Urinary bladder (tissue), 4 donors: ENCODE results near the gene GTF2H2. TPM values are rescaled to one million over a fixed set of nuclear protein-coding genes. Genes with fewer than 3 reads are reported as not detected.
"Not testable (repeated sequence)": the region's sequence is repeated elsewhere in the genome, so short reads cannot be mapped to it uniquely, and the experiment has no call there.

Source experiments
- DNase-seq: peaks from one replicate; pipeline ENCODE4 v3.0.0-alpha.2; 2015; ENCODE audit errors: extremely low spot score
- H3K27ac ChIP-seq: one replicate; pipeline ENCODE4 v1.5.1; 2013; ENCODE audit warnings: low read depth, mild to moderate bottlenecking, moderate library complexity
- H3K36me3 ChIP-seq: one replicate; pipeline ENCODE4 v1.6.1; 2013; ENCODE audit warnings: mild to moderate bottlenecking, moderate library complexity; ENCODE audit not compliant: insufficient read depth
- H3K4me1 ChIP-seq: one replicate; pipeline ENCODE4 v1.6.1; 2013; ENCODE audit warnings: mild to moderate bottlenecking, moderate library complexity; ENCODE audit not compliant: insufficient read depth
- H3K4me3 ChIP-seq: one replicate; pipeline ENCODE4 v1.5.1; 2013; ENCODE audit warnings: low read depth, low read length
- WGBS: extraction: QIAGEN DNeasy Blood & Tissue Kit; methylation state at CpG from one replicate; pipeline ENCODE4 v1.1.7; 2013; 5-methylcytosine and 5-hydroxymethylcytosine counted together
- polyA plus RNA-seq: library from polyadenylated mRNA; stranded (reverse); fragments of 200-250 nt; gene quantifications from one replicate; pipeline ENCODE4 v1.2.3, GENCODE V29; 2013
- total RNA-seq: library from RNA; depleted of rRNA; stranded (reverse); fragments of >200 nt; gene quantifications from one replicate; pipeline ENCODE4 v1.2.3, GENCODE V29; 2014
- donor health status: healthy with polysubstance abuse.
- donor health status: healthy.

The GTF2H2 gene
- total RNA-seq: 70.0 TPM
- polyA plus RNA-seq: 9.6 TPM

- not testable (repeated sequence) for H3K36me3 ChIP-seq, H3K4me1 ChIP-seq, DNase-seq, H3K27ac ChIP-seq, H3K4me3 ChIP-seq
- WGBS: no CpG with 5 or more reads among the region's 46 CpGs
Measured at GRCh38 chr5:71067262-71067928, at the start of gene GTF2H2. TSS of gene GTF2H2 (minus strand) at chr5:71067676. CDS start at chr5:71062763, 4,913 bp downstream.

- not testable (repeated sequence) for H3K4me1 ChIP-seq, H3K36me3 ChIP-seq, H3K4me3 ChIP-seq, H3K27ac ChIP-seq, DNase-seq
- WGBS: no CpG with 5 or more reads among the region's 12 CpGs
Measured at GRCh38 chr5:71109730-71110275, 42.3 kb upstream of the GTF2H2 start.

DNA sequence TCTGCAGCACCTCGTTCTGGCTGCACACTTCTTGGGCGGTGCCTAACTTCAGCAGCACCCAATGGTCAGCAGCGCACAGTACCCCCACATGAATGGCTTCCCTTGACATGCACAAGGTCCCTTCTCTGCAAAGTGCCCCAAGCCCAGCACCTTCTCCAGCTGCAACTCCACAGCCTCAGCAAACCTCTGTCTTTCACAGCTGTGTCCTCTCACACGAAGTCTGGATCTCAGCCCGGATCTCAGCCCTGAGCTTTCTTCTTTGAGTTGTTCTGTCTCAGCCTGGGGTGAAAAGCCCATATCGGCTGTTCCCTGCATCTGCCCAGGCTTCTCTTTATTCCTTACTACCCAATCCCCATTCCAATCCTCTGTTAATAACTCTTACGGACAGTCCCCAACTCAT, 32.5 kb upstream of the GTF2H2 start:
- not testable (repeated sequence) for DNase-seq, H3K27ac ChIP-seq, H3K4me1 ChIP-seq, H3K36me3 ChIP-seq, H3K4me3 ChIP-seq
- whole genome bisulfite sequencing: no CpG with 5 or more reads among the region's 7 CpGs

- no CpG with 5 or more reads among the region's 1 CpG for WGBS
- H3K4me1 ChIP-seq, H3K27ac ChIP-seq, H3K4me3 ChIP-seq, DNase-seq, H3K36me3 ChIP-seq: not testable (repeated sequence)
Measured at GRCh38 chr5:71097930-71098203, 30.4 kb upstream of the GTF2H2 start.

DNA sequence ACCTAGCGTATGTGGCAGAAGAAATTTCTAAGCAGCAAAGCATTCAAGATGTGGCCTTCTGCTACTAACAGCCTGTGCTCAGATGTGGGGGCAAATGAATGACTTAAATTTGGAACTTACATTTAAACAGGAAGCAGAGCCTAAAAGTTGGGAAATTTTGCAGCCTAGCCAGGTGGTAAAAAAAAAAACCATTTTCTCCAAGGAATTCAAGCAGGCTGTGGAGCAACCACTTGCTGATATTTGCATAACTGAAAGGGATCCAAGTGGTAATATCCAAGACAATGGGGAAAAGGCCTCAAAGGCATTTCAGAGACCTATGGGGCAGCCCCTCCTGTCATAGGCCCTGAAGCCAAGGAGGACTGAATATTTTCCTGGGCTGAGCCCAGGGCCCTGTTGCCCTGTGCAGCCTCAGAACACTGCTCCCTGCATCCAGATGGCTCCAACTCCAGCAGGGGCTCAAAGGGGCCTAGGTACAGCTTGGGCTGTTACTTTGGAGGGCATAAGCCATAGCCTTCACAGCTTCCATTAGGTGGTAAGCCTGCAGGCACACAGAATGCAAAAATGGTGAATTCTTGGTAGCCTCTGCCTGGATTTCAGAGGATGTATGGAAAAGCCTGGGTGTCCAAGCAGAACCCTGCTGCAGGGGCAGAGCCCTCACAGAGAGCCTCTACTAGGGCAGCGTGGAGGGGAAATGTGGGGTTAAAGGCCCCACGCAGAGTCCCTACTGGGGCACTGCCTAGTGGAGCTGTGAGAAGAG, 29.9 kb upstream of the GTF2H2 start:
- DNase-seq, H3K36me3 ChIP-seq, H3K4me1 ChIP-seq, H3K4me3 ChIP-seq, H3K27ac ChIP-seq: not testable (repeated sequence)
- 91% methylated on average over 2 of the region's 3 CpGs for WGBS

DNA sequence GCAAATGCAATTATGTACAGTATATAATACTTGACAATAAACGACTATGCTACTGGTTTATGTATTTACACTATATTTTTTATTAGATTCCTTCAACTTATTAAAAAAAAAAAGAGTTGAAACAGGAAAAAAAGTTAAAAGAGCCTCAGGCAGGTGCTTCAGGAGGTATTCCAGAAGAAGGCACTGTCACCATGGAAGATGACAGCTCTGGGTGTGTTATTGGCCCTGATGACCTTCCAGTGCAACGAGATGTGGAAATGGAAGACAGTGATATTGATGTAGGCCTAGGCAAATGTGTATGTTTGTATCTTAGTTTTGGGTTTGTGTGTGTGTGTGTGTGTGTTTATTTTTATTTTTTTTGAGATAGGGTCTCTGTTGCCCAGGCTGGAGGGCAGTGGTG, 22.3 kb upstream of the GTF2H2 start:
- H3K4me3 ChIP-seq, H3K36me3 ChIP-seq, DNase-seq, H3K27ac ChIP-seq, H3K4me1 ChIP-seq: not testable (repeated sequence)
- WGBS: 54% methylated on average over 1 of the region's 2 CpGs

DNA sequence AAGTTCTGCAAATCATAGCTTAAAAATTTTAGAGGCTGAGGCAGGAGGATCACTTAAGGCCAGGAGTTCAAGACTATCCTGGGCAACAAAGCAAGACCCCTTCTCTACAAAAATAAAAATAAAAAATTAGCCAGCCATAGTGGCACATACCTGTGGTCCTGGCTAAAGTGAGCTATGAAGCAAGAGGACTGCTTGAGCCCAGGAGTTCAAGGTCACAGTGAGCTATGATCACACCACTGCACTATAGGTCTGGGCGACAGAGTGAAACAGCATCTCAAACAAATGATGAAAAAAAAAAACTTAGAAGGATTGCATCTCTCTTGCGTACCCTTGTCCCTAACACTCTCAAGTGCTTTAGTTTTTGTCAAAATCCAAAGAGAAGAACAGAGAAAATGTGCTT, 21.3 kb upstream of the GTF2H2 start:
- H3K4me3 ChIP-seq, H3K36me3 ChIP-seq, H3K27ac ChIP-seq, DNase-seq, H3K4me1 ChIP-seq: not testable (repeated sequence)
- WGBS: 97% methylated on average over 1 of the region's 2 CpGs

DNA sequence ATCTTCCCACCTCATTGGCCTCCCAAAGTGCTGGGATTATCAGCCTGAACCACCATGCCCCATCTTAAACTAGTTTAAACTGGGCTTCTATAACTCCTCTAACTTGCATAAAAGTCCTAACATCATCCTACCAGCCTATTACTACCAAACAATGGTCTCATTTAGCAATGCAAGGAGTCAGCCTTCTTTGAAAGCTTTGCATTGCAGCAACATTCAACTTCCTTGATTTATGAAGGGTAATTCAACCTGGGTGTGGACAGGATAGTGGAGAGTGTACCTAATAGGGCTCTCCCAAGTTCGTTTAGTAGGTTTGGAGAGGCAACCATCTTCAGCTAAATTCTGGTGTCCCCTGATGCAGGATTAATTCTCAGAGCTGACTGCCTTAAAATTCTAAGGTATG, 18.7 kb upstream of the GTF2H2 start:
- H3K27ac ChIP-seq, H3K36me3 ChIP-seq, H3K4me3 ChIP-seq, H3K4me1 ChIP-seq, DNase-seq: not testable (repeated sequence)
- WGBS: no CpG with 5 or more reads among the region's 1 CpG

- H3K36me3 ChIP-seq, H3K4me1 ChIP-seq, H3K27ac ChIP-seq, H3K4me3 ChIP-seq, DNase-seq: not testable (repeated sequence)
- no CpG with 5 or more reads among the region's 3 CpGs for WGBS
Measured at GRCh38 chr5:71084280-71085063, 17.0 kb upstream of the GTF2H2 start.

DNA sequence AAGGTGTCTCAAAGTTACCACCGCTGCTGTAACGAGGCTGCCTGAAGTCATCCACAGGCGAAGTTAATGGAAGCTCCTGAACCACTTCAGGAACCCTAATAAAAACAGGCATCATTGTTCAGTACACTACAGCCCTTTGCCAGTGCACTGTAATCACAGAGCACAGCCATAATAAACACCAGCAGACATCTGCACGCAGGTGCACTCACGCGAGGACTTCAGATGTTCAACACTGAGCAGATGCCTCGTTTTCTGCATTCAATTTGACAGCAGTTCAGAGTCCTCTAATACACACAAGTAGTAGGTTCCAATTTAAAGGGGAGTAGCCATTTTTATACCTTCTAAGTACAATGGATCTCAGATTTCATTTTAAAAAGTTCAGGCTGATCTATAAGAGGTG, 15.4 kb upstream of the GTF2H2 start:
- no CpG with 5 or more reads among the region's 7 CpGs for WGBS
- DNase-seq, H3K4me3 ChIP-seq, H3K4me1 ChIP-seq, H3K27ac ChIP-seq, H3K36me3 ChIP-seq: not testable (repeated sequence)

DNA sequence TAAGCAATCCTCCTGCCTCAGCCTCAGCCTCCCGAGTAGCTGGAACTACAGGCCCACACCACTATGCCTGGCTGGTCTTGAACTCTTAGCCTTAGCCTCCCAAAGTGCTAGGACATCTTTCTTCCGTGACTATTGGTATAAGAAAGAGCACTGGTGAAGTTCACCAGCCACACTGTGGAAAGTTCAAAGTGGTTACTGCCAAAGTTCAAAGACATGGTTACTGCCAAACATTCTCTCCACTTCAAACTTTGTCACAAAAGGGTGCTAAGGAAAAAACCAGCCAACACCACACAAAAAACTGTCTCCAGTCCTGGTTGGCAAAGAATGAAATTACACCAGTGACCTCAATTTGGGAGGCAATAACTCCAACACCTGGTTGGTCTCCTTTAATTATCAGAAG, 14.9 kb upstream of the GTF2H2 start:
- H3K36me3 ChIP-seq, H3K4me1 ChIP-seq, H3K4me3 ChIP-seq, H3K27ac ChIP-seq, DNase-seq: not testable (repeated sequence)
- no CpG with 5 or more reads among the region's 2 CpGs for WGBS

DNA sequence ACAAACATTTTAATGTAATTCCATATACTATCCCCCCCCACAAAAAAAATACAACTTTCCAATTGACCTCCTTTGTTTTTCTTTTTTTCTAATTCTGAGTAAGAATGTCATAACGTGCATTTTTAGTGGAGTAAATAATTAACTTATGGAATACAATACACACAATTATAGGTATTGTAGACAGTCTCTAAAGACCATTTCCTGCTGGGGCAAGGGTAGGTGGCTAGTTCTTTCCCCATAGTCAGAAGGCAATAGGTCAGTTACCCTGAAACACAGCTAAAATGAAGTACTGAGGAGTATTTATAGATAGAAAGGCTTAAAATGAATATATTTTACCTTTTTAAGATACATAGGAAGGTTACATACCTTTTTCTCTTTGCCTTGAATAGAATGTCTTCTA, 6.2 kb downstream of the GTF2H2 start:
- DNase-seq, H3K4me1 ChIP-seq, H3K27ac ChIP-seq, H3K4me3 ChIP-seq, H3K36me3 ChIP-seq: not testable (repeated sequence)
- WGBS: no CpG with 5 or more reads among the region's 1 CpG

- not testable (repeated sequence) for H3K4me3 ChIP-seq, H3K4me1 ChIP-seq, H3K36me3 ChIP-seq, DNase-seq, H3K27ac ChIP-seq
- no CpG with 5 or more reads among the region's 3 CpGs for WGBS
Measured at GRCh38 chr5:71059426-71059825, 8.1 kb downstream of the GTF2H2 start.

- not testable (repeated sequence) for DNase-seq, H3K4me1 ChIP-seq, H3K4me3 ChIP-seq, H3K36me3 ChIP-seq, H3K27ac ChIP-seq
- WGBS: 95% methylated on average over 1 of the region's 2 CpGs
Measured at GRCh38 chr5:71044808-71045207, 22.7 kb downstream of the GTF2H2 start.
